Stimulated activated CD4-positive, alpha-beta T cell treated with anti-CD3 and anti-CD28 coated beads, Interleukin-12 subunit alpha, Interleukin-12 subunit beta, amount 100 ng/mL, for 24 hours (primary cell): ENCODE measurements around the gene GNPDA1.
A peak's percentile ranks its signal among the peaks of the same experiment; 100 is the strongest.

Experiments used
- DNase-seq, 2 experiments: peaks; one replicate each; pipeline ENCODE4 v3.0.0-alpha.2; 2020; ENCODE audit warnings: low read depth in 2 of 2

GNPDA1 gene

GRCh38 chr5:142023836-142024235 lies 11.0 kb upstream of the GNPDA1 start:
- no peak for DNase-seq

- no peak for DNase-seq
Observed at GRCh38 chr5:142020122-142020659, 7.4 kb upstream of the GNPDA1 start.

GRCh38 chr5:142017832-142018427 lies 5.1 kb upstream of the GNPDA1 start:
- no peak for DNase-seq

GRCh38 chr5:142016556-142016955 lies 3.7 kb upstream of the GNPDA1 start:
- DNase-seq, result peak; percentile 33 to 34

- peak; percentile 29 to 39 for DNase-seq
Observed at GRCh38 chr5:142015781-142016533, 3.1 kb upstream of the GNPDA1 start.

- peak; percentile 31 to 47 for DNase-seq
Observed at GRCh38 chr5:142014911-142015584, 2.2 kb upstream of the GNPDA1 start.

- no peak for DNase-seq
Observed at GRCh38 chr5:142013734-142014521, 1.1 kb upstream of the GNPDA1 start.

- DNase-seq, result peak; percentile 35 to 72
Observed at GRCh38 chr5:142012186-142012785, 541 bp downstream of the GNPDA1 start.

GRCh38 chr5:142011572-142012185 lies 1.1 kb downstream of the GNPDA1 start:
- DNase-seq, result no peak

- DNase-seq, result no peak
Observed at GRCh38 chr5:142009886-142010285, 2.9 kb downstream of the GNPDA1 start.

- DNase-seq, result no peak
Observed at GRCh38 chr5:142008813-142009212, 4.0 kb downstream of the GNPDA1 start.

GRCh38 chr5:142007237-142007544 lies 5.6 kb downstream of the GNPDA1 start:
- DNase-seq, result no peak

GRCh38 chr5:142006363-142007236 lies 6.2 kb downstream of the GNPDA1 start:
- no peak for DNase-seq

- no peak for DNase-seq
Observed at GRCh38 chr5:142003266-142003800, 9.5 kb downstream of the GNPDA1 start.

- no peak for DNase-seq
Observed at GRCh38 chr5:142000704-142001484, 11.9 kb downstream of the GNPDA1 start.

- DNase-seq, result no peak
Observed at GRCh38 chr5:142000173-142000572, 12.7 kb downstream of the GNPDA1 start.

GRCh38 chr5:141997358-141997960 lies 15.4 kb downstream of the GNPDA1 start:
- DNase-seq, result no peak

GRCh38 chr5:141995656-141996055 lies 17.2 kb downstream of the GNPDA1 start:
- no peak for DNase-seq
